ENCODE results near the gene ZNF536.

Gene ZNF536

GRCh38 chr19:30516111-30516510 is 143.9 kb downstream of the ZNF536 start:
- no peak for DNase-seq (ENCODE audit: low spot score)
- TF ChIP-seq CTCF (conservative IDR thresholded peaks at IDR 0.05; ENCODE audit: low read depth): no peak
- ChIA-PET POLR2A (ENCODE audit: low non-redundant PET) (no interaction called here), CTCF (no interaction called here)
- H3K27ac ChIP-seq: no peak overlapping the region

- no peak for DNase-seq (ENCODE audit: low spot score)
- ChIA-PET POLR2A (ENCODE audit: low non-redundant PET) (no interaction called here), CTCF (no interaction called here)
- no peak overlapping the region for H3K27ac ChIP-seq
- TF ChIP-seq CTCF (conservative IDR thresholded peaks at IDR 0.05; ENCODE audit: low read depth): no peak
Observed at GRCh38 chr19:30516531-30516930, 144.3 kb downstream of the ZNF536 start.

- ChIA-PET CTCF (no interaction called here), POLR2A (ENCODE audit: low non-redundant PET) (no interaction called here)
- TF ChIP-seq CTCF (conservative IDR thresholded peaks at IDR 0.05; ENCODE audit: low read depth): no peak
- no peak overlapping the region for H3K27ac ChIP-seq
- no peak for DNase-seq (ENCODE audit: low spot score)
Observed at GRCh38 chr19:30518965-30519606, 146.9 kb downstream of the ZNF536 start.

GRCh38 chr19:30519607-30520205 is 147.5 kb downstream of the ZNF536 start:
- TF ChIP-seq CTCF (conservative IDR thresholded peaks at IDR 0.05; ENCODE audit: low read depth): no peak
- CTCF ChIA-PET: no interaction called here

GRCh38 chr19:30520735-30521479 is 148.7 kb downstream of the ZNF536 start:
- TF ChIP-seq CTCF (conservative IDR thresholded peaks at IDR 0.05; ENCODE audit: low read depth): no peak
- ChIA-PET CTCF (interaction anchor here (0.5 to 0.8 kb wide), 2 partner anchors 8 to 13 kb away, joined by 3 to 6 read pairs; no protein-coding TSS in a partner anchor), POLR2A (ENCODE audit: low non-redundant PET) (no interaction called here)
- no peak overlapping the region for H3K27ac ChIP-seq
- no peak for DNase-seq (ENCODE audit: low spot score)

More at GRCh38 chr19:30519607-30520205, 147.5 kb downstream of the ZNF536 start:
- POLR2A ChIA-PET (ENCODE audit: low non-redundant PET): no interaction called here
- DNase-seq (ENCODE audit: low spot score): no peak
- no peak overlapping the region for H3K27ac ChIP-seq

- no peak overlapping the region for H3K27ac ChIP-seq
- ChIA-PET CTCF (interaction anchor here (0.8 kb wide), 1 partner anchor 9 kb away, joined by 3 read pairs; no protein-coding TSS in a partner anchor), POLR2A (ENCODE audit: low non-redundant PET) (no interaction called here)
- no peak for TF ChIP-seq CTCF (conservative IDR thresholded peaks at IDR 0.05; ENCODE audit: low read depth)
- no peak for DNase-seq (ENCODE audit: low spot score)
Observed at GRCh38 chr19:30521937-30522336, 149.8 kb downstream of the ZNF536 start.

Data from RWPE1 (cell line).